Activated CD4-positive, alpha-beta T cell treated with anti-CD3 and anti-CD28 coated beads for 36 hours (primary cell): ENCODE measurements around the gene IFI44L. TPM values are rescaled to one million over a fixed set of nuclear protein-coding genes. Genes with fewer than 3 reads are reported as not detected.

ENCODE experiments used
- ATAC-seq: fragments of 200-7000 bp; cut with Tn5 transposase; one replicate; pipeline ENCODE4 v1.10.0; 2021; ENCODE audit warnings: mild to moderate bottlenecking, moderate library complexity
- CTCF ChIA-PET: fragments of 350-600 bp; sonication (Branson Sonifier 250); formaldehyde crosslinking; loops from one replicate; lab custom pipeline; 2021; ENCODE audit warnings: antibody characterized with exemption; lab: Charles Lee
- POLR2A ChIA-PET: fragments of 350-600 bp; sonication (Branson Sonifier 250); formaldehyde crosslinking; loops from one replicate; lab custom pipeline; 2021; ENCODE audit warnings: antibody characterized with exemption, inconsistent platforms; lab: Charles Lee
- DNase-seq: peaks from one replicate; pipeline ENCODE4 v3.0.0-alpha.2; 2020
- H3K27ac Mint-ChIP-seq: one replicate; pipeline ENCODE4 v1.8.0; 2021; ENCODE audit warnings: mixed read lengths
- H3K27me3 Mint-ChIP-seq: one replicate; pipeline ENCODE4 v1.8.0; 2021; ENCODE audit warnings: mixed read lengths
- H3K36me3 Mint-ChIP-seq: one replicate; pipeline ENCODE4 v1.8.0; 2021; ENCODE audit warnings: low read depth, mixed read lengths
- H3K4me1 Mint-ChIP-seq: one replicate; pipeline ENCODE4 v1.8.0; 2021; ENCODE audit warnings: mixed read lengths
- H3K4me3 Mint-ChIP-seq: one replicate; pipeline ENCODE4 v1.8.0; 2021; ENCODE audit warnings: mild to moderate bottlenecking, moderate library complexity, mixed read lengths
- H3K9me3 Mint-ChIP-seq: one replicate; pipeline ENCODE4 v1.8.0; 2021; ENCODE audit warnings: low read depth, mixed read lengths
- intact Hi-C, 2 experiments: fragments of 100-400 bp; cut with DNase I in 1 of 2; cut with micrococcal nuclease in 1 of 2; formaldehyde crosslinking; loops; one replicate each; pipeline versions ENCODE4 v1.14.2 to v1.15.1; 2022 to 2024; cut with DNase I, micrococcal nuclease
- total RNA-seq, 2 experiments: library from RNA; stranded (reverse); gene quantifications; one replicate each; pipeline ENCODE4 v1.2.3, GENCODE V29; 2021

The IFI44L gene
- total RNA-seq, 2 experiments from 2014 or later, result 52.1 to 55.5 TPM

- no peak for DNase-seq
- Mint-ChIP-seq H3K4me3 (no peak overlapping the region), H3K9me3 (no peaks in the 10 kb centered on the region), H3K36me3 (no peaks in the 10 kb centered on the region), H3K27me3 (peaks cover 2% of the 10 kb centered on the region), H3K4me1 (peaks cover 5% of the 10 kb centered on the region), H3K27ac (no peak overlapping the region)
- intact Hi-C loops, result no loop called here
- ChIA-PET CTCF (interaction anchor here (1.0 to 1.4 kb wide), 2 partner anchors 9 to 65 kb away, joined by 4 to 5 read pairs; no protein-coding TSS in a partner anchor), POLR2A (no interaction called here)
- no peak for ATAC-seq
Measured at GRCh38 chr1:78682496-78682895, 62.2 kb downstream of the IFI44L start.

GRCh38 chr1:78683079-78683478, 62.8 kb downstream of the IFI44L start:
- H3K4me3 Mint-ChIP-seq, result no peak overlapping the region
- ChIA-PET POLR2A (no interaction called here), CTCF (no interaction called here)
- peaks cover 4% of the 10 kb centered on the region for H3K4me1 Mint-ChIP-seq
- no peaks in the 10 kb centered on the region for H3K36me3 Mint-ChIP-seq
- intact Hi-C loops, result no loop called here
- H3K27ac Mint-ChIP-seq, result no peak overlapping the region
- DNase-seq (no peak), ATAC-seq (no peak)
- no peaks in the 10 kb centered on the region for H3K9me3 Mint-ChIP-seq
- peaks cover 2% of the 10 kb centered on the region for H3K27me3 Mint-ChIP-seq

- Mint-ChIP-seq H3K27ac (no peak overlapping the region), H3K4me3 (no peak overlapping the region), H3K36me3 (no peaks in the 10 kb centered on the region), H3K4me1 (no peaks in the 10 kb centered on the region), H3K9me3 (no peaks in the 10 kb centered on the region), H3K27me3 (peaks cover 10% of the 10 kb centered on the region)
- DNase-seq, result no peak
- ChIA-PET POLR2A (no interaction called here), CTCF (no interaction called here)
- intact Hi-C loops, result no loop called here
- no peak for ATAC-seq
Measured at GRCh38 chr1:78687315-78687714, 67.1 kb downstream of the IFI44L start.

DNA sequence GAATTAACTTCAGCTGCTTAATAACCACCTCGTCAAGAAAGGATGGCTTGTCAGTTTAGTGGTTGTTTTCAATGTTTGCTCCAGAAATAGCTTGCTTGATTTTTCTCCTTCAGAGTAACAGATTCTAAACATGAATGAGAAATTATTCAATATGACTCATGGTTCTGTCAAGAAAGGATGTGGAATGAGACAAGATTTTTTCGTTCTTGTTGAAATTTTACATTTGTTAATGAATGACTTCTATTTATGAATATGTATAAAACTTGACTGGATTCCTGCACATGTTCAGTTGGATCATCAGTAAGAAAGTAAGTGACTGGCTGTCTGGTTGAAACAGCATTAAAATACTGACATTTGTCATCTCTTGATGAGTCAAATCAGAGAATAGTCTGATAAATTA, 67.7 kb downstream of the IFI44L start:
- Mint-ChIP-seq H3K27me3 (peaks cover 10% of the 10 kb centered on the region), H3K4me3 (no peak overlapping the region), H3K36me3 (no peaks in the 10 kb centered on the region), H3K9me3 (no peaks in the 10 kb centered on the region), H3K27ac (no peak overlapping the region), H3K4me1 (no peaks in the 10 kb centered on the region)
- ChIA-PET POLR2A (no interaction called here), CTCF (no interaction called here)
- DNase-seq, result no peak
- intact Hi-C loops, result no loop called here
- no peak for ATAC-seq

- ATAC-seq (no peak), DNase-seq (no peak)
- POLR2A ChIA-PET, result no interaction called here
- H3K9me3 Mint-ChIP-seq, result no peaks in the 10 kb centered on the region
- H3K4me1 Mint-ChIP-seq, result no peaks in the 10 kb centered on the region
- CTCF ChIA-PET, result interaction anchor here (0.9 kb wide), 1 partner anchor 9 kb away, joined by 3 read pairs; no protein-coding TSS in a partner anchor
- intact Hi-C loops, result no loop called here
- peaks cover 10% of the 10 kb centered on the region for H3K27me3 Mint-ChIP-seq
- no peak overlapping the region for H3K4me3 Mint-ChIP-seq
- no peak overlapping the region for H3K27ac Mint-ChIP-seq
- no peaks in the 10 kb centered on the region for H3K36me3 Mint-ChIP-seq
Measured at GRCh38 chr1:78688697-78689096, 68.4 kb downstream of the IFI44L start.

DNA sequence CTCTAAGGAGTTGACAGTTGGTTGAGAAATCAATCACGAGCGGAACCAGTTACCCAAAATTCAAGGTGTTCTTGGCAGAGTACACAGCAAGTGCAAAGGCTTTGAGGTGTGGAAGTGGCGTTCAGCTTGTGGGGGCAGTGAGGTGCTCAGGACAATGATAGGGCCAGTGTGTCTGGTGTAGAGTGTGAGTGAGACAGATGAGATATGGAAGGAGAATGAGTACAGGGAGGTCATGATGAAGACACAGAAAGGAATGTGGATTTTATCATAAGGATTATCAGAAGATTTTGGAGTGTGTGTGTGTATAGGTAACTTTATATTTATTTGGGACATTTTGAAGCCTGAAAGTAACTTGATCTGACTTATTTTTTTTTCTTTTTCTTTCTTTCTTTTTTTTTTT, 70.3 kb downstream of the IFI44L start:
- POLR2A ChIA-PET, result no interaction called here
- Mint-ChIP-seq H3K36me3 (no peaks in the 10 kb centered on the region), H3K4me3 (no peak overlapping the region), H3K27ac (no peak overlapping the region), H3K27me3 (peaks cover 10% of the 10 kb centered on the region), H3K4me1 (no peaks in the 10 kb centered on the region), H3K9me3 (no peaks in the 10 kb centered on the region)
- DNase-seq, result no peak
- CTCF ChIA-PET, result no interaction called here
- intact Hi-C loops, result no loop called here
- no peak for ATAC-seq

DNA sequence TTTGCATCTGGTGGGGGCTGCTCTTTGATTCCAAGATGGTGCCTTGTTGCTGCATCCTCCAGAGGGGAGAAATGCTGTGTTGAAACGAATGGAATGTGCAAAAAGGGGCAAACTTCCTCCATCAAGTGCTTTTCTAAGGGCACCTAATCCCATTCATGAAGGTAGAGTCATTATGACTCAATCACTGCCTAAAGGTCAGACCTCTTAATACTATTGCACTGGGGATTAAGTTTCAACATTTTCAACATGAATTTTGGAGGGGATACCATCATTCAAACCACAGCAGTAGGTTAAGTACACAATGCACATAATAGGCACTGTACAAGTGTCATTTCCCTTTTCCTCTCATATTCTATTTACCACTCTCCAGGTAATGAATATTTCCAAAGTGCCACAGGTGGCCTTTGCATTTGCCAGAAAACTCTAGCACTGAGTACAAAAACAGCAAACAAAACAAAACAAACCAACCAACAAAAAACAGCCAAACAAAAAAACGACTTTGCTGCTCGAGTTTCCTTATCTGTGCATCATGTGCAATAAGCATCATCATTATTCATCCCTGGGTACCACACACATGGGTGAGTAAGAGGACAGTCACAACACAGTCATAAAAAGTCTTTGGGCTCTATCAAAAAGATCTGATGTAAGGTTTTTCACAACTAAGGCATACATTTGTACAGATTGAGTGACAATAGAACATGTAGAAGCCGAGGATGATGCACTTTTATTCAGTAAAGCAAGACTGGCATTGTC, 71.9 kb downstream of the IFI44L start:
- POLR2A ChIA-PET, result no interaction called here
- no peak overlapping the region for H3K4me3 Mint-ChIP-seq
- H3K9me3 Mint-ChIP-seq, result no peaks in the 10 kb centered on the region
- no peaks in the 10 kb centered on the region for H3K4me1 Mint-ChIP-seq
- H3K27ac Mint-ChIP-seq, result no peak overlapping the region
- peaks cover 12% of the 10 kb centered on the region for H3K27me3 Mint-ChIP-seq
- no peaks in the 10 kb centered on the region for H3K36me3 Mint-ChIP-seq
- peak; percentile 83 for ATAC-seq
- no peak for DNase-seq
- CTCF ChIA-PET, result no interaction called here
- intact Hi-C loops, result no loop called here

Other genes starting within 250 kb of the IFI44L start
- not detected for gene PTGFR, start 129.5 kb upstream of the IFI44L start, total RNA-seq
- 10 to 100 TPM; 43.1 to 55.4 TPM for gene IFI44, start 29.4 kb downstream of the IFI44L start, total RNA-seq